Adrenal gland (tissue), 12 donors: ENCODE data around the gene AMPH. TPM values are rescaled to one million over a fixed set of nuclear protein-coding genes. Genes with fewer than 3 reads are reported as not detected.

Source experiments
- DNase-seq, 7 donors: peaks; one replicate each; pipeline ENCODE4 v3.0.0-alpha.2; 2019 to 2020
- H3K27ac ChIP-seq, 5 donors: fragments of 200-600 bp; sonication (generic) in 4 of 5; 1 replicate in 3 of 5; 2 replicates in 2 of 5; pipeline versions ENCODE4 v1.5.1 to v1.8.0; 2016 to 2020; ENCODE audit warnings: mild to moderate bottlenecking in 1 of 5
- H3K27me3 ChIP-seq: fragments of 200-600 bp; 2 replicates; pipeline ENCODE4 v1.8.0; 2021
- H3K36me3 ChIP-seq, 2 donors: fragments of 200-600 bp; replicated peaks in 1 of 2; 1 replicate in 1 of 2; 2 replicates in 1 of 2; pipeline versions ENCODE4 v1.5.1 to v1.8.0; 2018 to 2022
- H3K4me1 ChIP-seq, 2 donors: fragments of 200-600 bp; replicated peaks in 1 of 2; 1 replicate in 1 of 2; 2 replicates in 1 of 2; pipeline versions ENCODE4 v1.5.1 to v1.8.0; 2018 to 2021
- H3K4me3 ChIP-seq, 4 donors: fragments of 200-600 bp; sonication (generic) in 3 of 4; one replicate each; pipeline ENCODE4 v1.5.1; 2016 to 2018
- H3K9me3 ChIP-seq, 3 donors: fragments of 200-600 bp; sonication (generic) in 1 of 3; replicated peaks in 1 of 3; 1 replicate in 2 of 3; 2 replicates in 1 of 3; pipeline versions ENCODE4 v1.5.1 to v1.8.0; 2016 to 2021
- POLR2A ChIP-seq, 2 donors: fragments of 450-650 bp; IDR thresholded peaks; one replicate each; pipeline ENCODE4 v1.6.1; 2017; ENCODE audit warnings: antibody characterized with exemption in 2 of 2, mild to moderate bottlenecking in 2 of 2, moderate library complexity in 1 of 2
- WGBS, 4 donors: extraction: QIAGEN DNeasy Blood & Tissue Kit in 2 of 4; methylation state at CpG; one replicate each; pipeline versions ENCODE4 v1.1.5 to v1.1.7; 2013 to 2017; 5-methylcytosine and 5-hydroxymethylcytosine counted together
- intact Hi-C, 2 donors: fragments of 100-400 bp; cut with DNase I; formaldehyde crosslinking; loops; one replicate each; pipeline versions ENCODE4 v1.14.1 to v1.15.0; 2022 to 2023
- polyA plus RNA-seq, 3 donors: library from polyadenylated mRNA; stranded (reverse); fragments of 200-250 nt in 2 of 3; fragments of 350-450 nt in 1 of 3; fragmentation: Illumina TruSeq in 1 of 3; extraction: RNeasy Lipid Tissue Mini Kit (QIAGEN cat#74804) in 1 of 3; gene quantifications; one replicate each; pipeline ENCODE4 v1.2.3, GENCODE V29; 2013 to 2014
- total RNA-seq, 9 donors: library from RNA; depleted of rRNA in 4 of 9; stranded (reverse); fragments of >200 nt in 4 of 9; fragments of 120-200 nt in 1 of 9; fragmentation: NEBNext Ultra II Directional in 1 of 9; extraction: Animal tissue kit (Norgen Biotek cat#: 25700) in 1 of 9; gene quantifications; one replicate each; pipeline versions ENCODE4 v1.1.0 to v1.2.4, GENCODE V29; 2013 to 2023
- TF ChIP-seq, protein P1 (sequence below), 6 experiments: fragments of 450-650 bp in 4 of 6; fragments of 200-600 bp in 2 of 6; sonication (generic) in 1 of 6; IDR thresholded peaks; 1 replicate in 5 of 6; 2 replicates in 1 of 6; pipeline versions ENCODE4 v1.5.1 to v1.8.0; 2016 to 2021; ENCODE audit warnings: antibody characterized with exemption in 6 of 6, mild to moderate bottlenecking in 2 of 6, moderate library complexity in 1 of 6
- donor health status: healthy with polysubstance abuse.
- donor health status: Bipolar disorder and iron deficiency.
- donor health status: DM: yes; HTN: yes; CAD: no.
- donor health status: DM: no; HTN: no; CAD: no.
- donor health status: DM: no; HTN: no; CAD: no.
- donor health status: DM: yes; HTN: yes; CAD: no.

AMPH gene
- total and polyA plus RNA-seq, 12 donors = 0.18 to 4.4 (median 1.1) TPM; not detected in 1

DNA sequence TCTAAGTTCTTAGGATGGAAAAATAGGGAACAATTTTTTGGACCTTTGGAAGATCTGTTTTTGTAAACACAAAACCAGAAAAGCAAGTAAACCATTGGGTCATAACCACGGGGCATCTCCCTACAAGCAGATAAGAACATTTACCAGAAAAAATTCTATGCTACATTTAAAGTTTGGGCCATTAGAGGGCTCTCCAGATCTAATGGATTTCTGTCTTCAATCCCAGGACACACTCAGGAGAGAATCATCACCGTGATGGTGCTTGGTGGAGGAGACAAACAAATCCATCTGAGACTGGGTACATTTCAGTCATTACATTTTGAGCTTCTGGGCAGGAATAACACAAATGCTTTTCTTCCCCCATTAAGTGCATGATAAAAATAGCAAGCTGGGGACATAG is 179.3 kb downstream of the AMPH start:
- TF ChIP-seq POLR2A (IDR thresholded peaks at IDR 0.05) = no peak
- TF ChIP-seq, protein P1, sequence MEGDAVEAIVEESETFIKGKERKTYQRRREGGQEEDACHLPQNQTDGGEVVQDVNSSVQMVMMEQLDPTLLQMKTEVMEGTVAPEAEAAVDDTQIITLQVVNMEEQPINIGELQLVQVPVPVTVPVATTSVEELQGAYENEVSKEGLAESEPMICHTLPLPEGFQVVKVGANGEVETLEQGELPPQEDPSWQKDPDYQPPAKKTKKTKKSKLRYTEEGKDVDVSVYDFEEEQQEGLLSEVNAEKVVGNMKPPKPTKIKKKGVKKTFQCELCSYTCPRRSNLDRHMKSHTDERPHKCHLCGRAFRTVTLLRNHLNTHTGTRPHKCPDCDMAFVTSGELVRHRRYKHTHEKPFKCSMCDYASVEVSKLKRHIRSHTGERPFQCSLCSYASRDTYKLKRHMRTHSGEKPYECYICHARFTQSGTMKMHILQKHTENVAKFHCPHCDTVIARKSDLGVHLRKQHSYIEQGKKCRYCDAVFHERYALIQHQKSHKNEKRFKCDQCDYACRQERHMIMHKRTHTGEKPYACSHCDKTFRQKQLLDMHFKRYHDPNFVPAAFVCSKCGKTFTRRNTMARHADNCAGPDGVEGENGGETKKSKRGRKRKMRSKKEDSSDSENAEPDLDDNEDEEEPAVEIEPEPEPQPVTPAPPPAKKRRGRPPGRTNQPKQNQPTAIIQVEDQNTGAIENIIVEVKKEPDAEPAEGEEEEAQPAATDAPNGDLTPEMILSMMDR (IDR thresholded peaks at IDR 0.05) = peak in 2 of 6 experiments; percentile 13 to 16
- Histone ChIP-seq H3K36me3 (no peaks in the 10 kb centered on the region), H3K27ac (no peak overlapping the region), H3K9me3 (no peaks in the 10 kb centered on the region), H3K27me3 (no peaks in the 10 kb centered on the region), H3K4me1 (no peaks in the 10 kb centered on the region), H3K4me3 (no peak overlapping the region)
- WGBS, 4 donors = 3 to 6% (median 5%) methylated on average over 2 of the region's 2 CpGs
- intact Hi-C loops = no loop called here
- DNase-seq = no peak

DNA sequence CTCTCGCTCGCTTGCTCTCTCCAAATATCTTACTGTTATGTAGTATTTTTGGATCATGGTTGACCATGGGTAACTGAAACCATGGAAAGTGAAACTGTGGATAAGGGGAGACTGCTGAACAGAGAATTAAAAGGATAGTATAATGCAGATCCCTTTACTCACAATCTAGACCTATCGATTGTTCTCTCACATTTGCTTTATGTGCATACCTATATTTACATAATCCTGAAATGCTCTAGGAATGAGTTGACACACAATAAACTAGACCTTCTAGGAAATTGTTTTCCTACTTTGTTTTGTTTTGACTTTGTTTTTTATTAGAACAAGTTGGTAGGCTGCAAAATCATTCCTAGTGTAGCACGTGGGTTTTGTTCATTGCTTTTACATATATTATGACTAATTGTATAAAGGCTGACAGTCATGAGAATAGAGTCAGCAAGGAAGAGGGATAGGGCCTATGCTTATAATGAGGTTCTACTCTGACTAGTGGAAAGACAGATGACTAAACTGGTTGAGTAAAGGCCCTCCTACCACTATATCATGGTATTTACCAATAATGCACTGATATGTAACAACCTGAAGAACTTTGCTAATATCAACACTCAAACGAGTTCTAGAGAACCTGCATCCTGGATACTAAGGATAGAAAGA is 182.5 kb downstream of the AMPH start:
- no peak overlapping the region for H3K27ac ChIP-seq
- DNase-seq = no peak
- H3K9me3 ChIP-seq = no peaks in the 10 kb centered on the region
- TF ChIP-seq POLR2A (IDR thresholded peaks at IDR 0.05) = no peak
- TF ChIP-seq, protein P1 (IDR thresholded peaks at IDR 0.05) = no peak
- no peaks in the 10 kb centered on the region for H3K27me3 ChIP-seq
- no peaks in the 10 kb centered on the region for H3K4me1 ChIP-seq
- no peak overlapping the region for H3K4me3 ChIP-seq
- intact Hi-C loops = no loop called here
- WGBS, 4 donors = 80 to 88% (median 82%) methylated on average over 5 of the region's 5 CpGs
- no peaks in the 10 kb centered on the region for H3K36me3 ChIP-seq

DNA sequence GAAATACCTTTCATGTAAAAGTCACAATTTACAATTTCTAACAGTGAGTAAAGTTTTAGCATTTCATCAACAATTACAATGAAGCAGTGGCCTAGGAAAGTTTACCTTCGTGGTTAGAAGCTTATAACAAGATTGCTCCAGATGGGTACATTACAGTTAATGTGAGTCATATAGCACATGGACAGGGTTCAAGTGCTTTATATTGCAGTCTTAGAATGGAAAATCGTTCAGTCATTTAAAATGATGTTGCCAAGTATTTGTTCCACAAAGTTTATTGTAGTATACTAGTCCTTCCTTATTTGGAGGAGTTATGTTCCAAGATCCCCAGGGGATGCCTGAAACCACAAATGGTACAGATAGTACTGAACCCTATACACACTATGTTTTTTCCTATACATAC is 183.1 kb downstream of the AMPH start:
- intact Hi-C loops = no loop called here
- no peaks in the 10 kb centered on the region for H3K27me3 ChIP-seq
- no peak for DNase-seq
- no peak overlapping the region for H3K4me3 ChIP-seq
- H3K36me3 ChIP-seq = no peaks in the 10 kb centered on the region
- H3K9me3 ChIP-seq = no peaks in the 10 kb centered on the region
- H3K4me1 ChIP-seq = no peaks in the 10 kb centered on the region
- 72 to 82% (median 77%) methylated on average over 2 of the region's 2 CpGs for WGBS, 4 donors
- no peak overlapping the region for H3K27ac ChIP-seq
- no peak for TF ChIP-seq POLR2A (IDR thresholded peaks at IDR 0.05)
- TF ChIP-seq, protein P1 (IDR thresholded peaks at IDR 0.05) = no peak

DNA sequence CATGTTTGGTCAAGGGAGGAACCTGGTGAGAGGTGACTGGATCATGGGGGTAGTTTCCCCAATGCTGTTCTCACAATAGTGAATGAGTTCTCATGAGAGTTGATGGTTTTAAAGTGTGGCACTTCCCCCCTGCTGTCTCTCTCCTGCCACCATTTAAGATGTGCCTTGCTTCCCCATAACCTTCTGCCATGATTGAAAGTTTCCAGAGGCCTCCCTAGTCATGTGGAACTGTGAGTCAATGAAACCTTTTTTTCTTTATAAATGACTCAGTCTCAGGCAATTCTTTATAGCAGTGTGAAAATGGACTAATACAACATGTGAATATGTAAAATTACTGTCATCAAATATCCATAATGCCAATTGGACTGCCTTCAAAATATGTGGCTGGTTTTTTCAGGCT is 192.2 kb downstream of the AMPH start:
- H3K9me3 ChIP-seq = no peaks in the 10 kb centered on the region
- H3K27ac ChIP-seq = no peak overlapping the region
- no peak for DNase-seq
- H3K4me3 ChIP-seq = no peak overlapping the region
- intact Hi-C loops = no loop called here
- H3K27me3 ChIP-seq = no peaks in the 10 kb centered on the region
- no peaks in the 10 kb centered on the region for H3K4me1 ChIP-seq
- TF ChIP-seq, protein P1 (IDR thresholded peaks at IDR 0.05) = no peak
- TF ChIP-seq POLR2A (IDR thresholded peaks at IDR 0.05) = no peak
- no peaks in the 10 kb centered on the region for H3K36me3 ChIP-seq
